ENCODE measurements around the gene OSCAR. TPM values are rescaled to one million over a fixed set of nuclear protein-coding genes. Genes with fewer than 3 reads are reported as not detected.

The OSCAR gene
- total RNA-seq, 2 experiments from 2014 or later: 0.68 to 0.76 TPM

DNA sequence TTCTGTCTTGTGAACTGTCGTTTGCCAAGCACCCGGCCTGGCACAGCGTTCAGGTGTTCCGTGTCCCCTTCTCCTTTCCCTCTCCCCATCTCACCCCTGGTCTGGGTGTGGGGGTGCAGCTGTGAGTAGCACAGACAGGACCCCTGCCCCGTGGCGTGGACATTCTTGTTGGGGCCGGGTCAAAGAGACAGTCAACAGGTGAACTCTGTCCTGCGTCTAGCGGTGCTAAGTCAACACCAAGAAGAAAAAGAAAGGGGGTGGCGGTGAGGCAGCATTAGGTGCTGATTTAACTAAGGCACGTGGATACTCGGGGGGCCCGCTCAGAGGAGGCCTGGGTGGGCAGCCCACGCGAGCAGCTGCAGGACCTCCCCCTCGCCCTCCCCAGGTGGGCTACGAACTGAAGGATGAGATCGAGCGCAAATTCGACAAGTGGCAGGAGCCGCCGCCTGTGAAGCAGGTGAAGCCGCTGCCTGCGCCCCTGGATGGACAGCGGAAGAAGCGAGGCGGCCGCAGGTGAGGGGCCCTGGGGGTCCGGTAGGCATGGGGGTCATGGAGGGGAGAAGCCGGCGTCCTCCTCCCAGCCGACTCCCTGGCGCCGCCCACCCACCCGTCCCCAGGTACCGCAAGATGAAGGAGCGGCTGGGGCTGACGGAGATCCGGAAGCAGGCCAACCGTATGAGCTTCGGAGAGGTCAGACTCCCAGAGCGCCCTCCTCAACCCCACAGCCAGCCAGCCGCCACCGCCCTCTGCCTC, 27.3 kb upstream of the OSCAR start:
- no peaks in the 10 kb centered on the region for H3K9me3 Mint-ChIP-seq
- no peak for ATAC-seq
- peaks cover 29% of the 10 kb centered on the region for H3K36me3 Mint-ChIP-seq (ENCODE audit: low read depth)
- no peaks in the 10 kb centered on the region for H3K4me1 Mint-ChIP-seq (ENCODE audit: low read depth)
- no peak for DNase-seq
- ChIA-PET CTCF (no interaction called here), POLR2A (interaction anchor here (0.6 to 1.7 kb wide), 2 partner anchors 12 to 1275 kb away, joined by 3 to 9 read pairs; partner anchors contain the start of genes PRPF31 and TFPT)
- intact Hi-C loops (cut with micrococcal nuclease): no loop called here
- no peaks in the 10 kb centered on the region for H3K27me3 Mint-ChIP-seq
- TF ChIP-seq, protein P1, sequence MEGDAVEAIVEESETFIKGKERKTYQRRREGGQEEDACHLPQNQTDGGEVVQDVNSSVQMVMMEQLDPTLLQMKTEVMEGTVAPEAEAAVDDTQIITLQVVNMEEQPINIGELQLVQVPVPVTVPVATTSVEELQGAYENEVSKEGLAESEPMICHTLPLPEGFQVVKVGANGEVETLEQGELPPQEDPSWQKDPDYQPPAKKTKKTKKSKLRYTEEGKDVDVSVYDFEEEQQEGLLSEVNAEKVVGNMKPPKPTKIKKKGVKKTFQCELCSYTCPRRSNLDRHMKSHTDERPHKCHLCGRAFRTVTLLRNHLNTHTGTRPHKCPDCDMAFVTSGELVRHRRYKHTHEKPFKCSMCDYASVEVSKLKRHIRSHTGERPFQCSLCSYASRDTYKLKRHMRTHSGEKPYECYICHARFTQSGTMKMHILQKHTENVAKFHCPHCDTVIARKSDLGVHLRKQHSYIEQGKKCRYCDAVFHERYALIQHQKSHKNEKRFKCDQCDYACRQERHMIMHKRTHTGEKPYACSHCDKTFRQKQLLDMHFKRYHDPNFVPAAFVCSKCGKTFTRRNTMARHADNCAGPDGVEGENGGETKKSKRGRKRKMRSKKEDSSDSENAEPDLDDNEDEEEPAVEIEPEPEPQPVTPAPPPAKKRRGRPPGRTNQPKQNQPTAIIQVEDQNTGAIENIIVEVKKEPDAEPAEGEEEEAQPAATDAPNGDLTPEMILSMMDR (IDR thresholded peaks at IDR 0.05): no peak
- H3K4me3 Mint-ChIP-seq: no peak overlapping the region
- H3K27ac Mint-ChIP-seq: no peak overlapping the region

DNA sequence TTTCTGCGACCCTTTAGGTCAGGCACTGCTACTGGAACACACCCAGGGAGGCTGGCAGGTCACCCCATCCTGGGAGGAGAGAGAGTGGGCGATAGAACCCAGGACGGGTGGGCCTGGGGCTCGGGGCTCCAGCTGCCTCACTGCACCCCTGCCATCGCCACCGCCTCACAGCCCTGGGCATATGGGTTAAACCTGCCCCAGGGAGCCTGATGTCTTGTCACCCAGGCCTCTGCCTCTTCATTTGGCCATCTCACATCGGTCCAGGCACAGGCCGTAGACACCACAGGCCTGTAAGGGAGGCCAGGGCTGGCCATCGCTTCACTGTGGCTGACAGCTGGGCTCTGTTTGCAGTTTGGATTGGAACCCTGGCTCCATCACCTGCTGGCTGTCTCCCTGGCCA, 25.1 kb upstream of the OSCAR start:
- Mint-ChIP-seq H3K9me3 (no peaks in the 10 kb centered on the region), H3K27ac (no peak overlapping the region), H3K4me1 (ENCODE audit: low read depth) (no peaks in the 10 kb centered on the region), H3K27me3 (no peaks in the 10 kb centered on the region), H3K36me3 (ENCODE audit: low read depth) (peaks cover 32% of the 10 kb centered on the region), H3K4me3 (no peak overlapping the region)
- ChIA-PET POLR2A (no interaction called here), CTCF (no interaction called here)
- intact Hi-C loops (cut with micrococcal nuclease): no loop called here
- TF ChIP-seq, protein P1 (IDR thresholded peaks at IDR 0.05): no peak
- ATAC-seq (no peak), DNase-seq (no peak)

DNA sequence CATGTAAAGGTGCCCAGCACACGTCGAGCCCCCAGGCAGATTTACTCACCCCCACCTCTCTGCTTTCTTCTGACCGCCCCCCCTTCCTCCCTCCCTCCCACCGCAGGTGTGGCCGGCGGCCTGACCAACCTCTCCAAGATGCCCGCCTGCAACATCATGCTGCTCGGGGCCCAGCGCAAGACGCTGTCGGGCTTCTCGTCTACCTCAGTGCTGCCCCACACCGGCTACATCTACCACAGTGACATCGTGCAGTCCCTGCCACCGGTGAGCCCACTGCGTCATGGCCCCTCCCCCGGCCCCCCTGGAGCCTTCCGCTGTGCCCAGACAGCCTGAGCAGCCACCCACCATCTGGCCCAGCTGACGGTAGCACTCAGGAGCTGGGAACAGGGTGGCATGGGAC, 23.8 kb upstream of the OSCAR start:
- Mint-ChIP-seq H3K4me1 (ENCODE audit: low read depth) (no peaks in the 10 kb centered on the region), H3K36me3 (ENCODE audit: low read depth) (peaks cover 40% of the 10 kb centered on the region), H3K27me3 (no peaks in the 10 kb centered on the region), H3K9me3 (no peaks in the 10 kb centered on the region), H3K4me3 (no peak overlapping the region), H3K27ac (no peak overlapping the region)
- POLR2A ChIA-PET: interaction anchor here (1.4 kb wide), 1 partner anchor 10 kb away, joined by 8 read pairs; the partner anchor contains the start of genes PRPF31 and TFPT
- TF ChIP-seq, protein P1 (IDR thresholded peaks at IDR 0.05): no peak
- DNase-seq: no peak
- intact Hi-C loops (cut with micrococcal nuclease): no loop called here
- ATAC-seq: no peak
- CTCF ChIA-PET: no interaction called here

DNA sequence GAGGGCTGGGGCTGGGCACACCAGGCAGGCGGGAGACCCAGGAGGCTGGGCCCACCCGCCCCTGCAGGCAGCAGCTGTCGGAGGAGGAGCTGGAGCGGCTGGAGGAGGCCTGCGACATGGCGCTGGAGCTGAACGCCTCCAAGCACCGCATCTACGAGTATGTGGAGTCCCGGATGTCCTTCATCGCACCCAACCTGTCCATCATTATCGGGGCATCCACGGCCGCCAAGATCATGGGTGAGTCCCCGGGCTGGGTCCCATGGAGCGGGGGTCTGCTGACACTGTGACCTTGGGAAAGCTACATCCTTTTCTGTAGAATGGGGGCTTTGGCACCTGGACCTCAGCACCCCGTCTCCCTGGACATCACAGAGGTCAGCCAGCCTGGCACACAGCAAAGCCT, 23.1 kb upstream of the OSCAR start:
- no peak for DNase-seq
- intact Hi-C loops (cut with micrococcal nuclease): no loop called here
- H3K36me3 Mint-ChIP-seq (ENCODE audit: low read depth): peaks cover 40% of the 10 kb centered on the region
- no peak overlapping the region for H3K27ac Mint-ChIP-seq
- no peak overlapping the region for H3K4me3 Mint-ChIP-seq
- POLR2A ChIA-PET: interaction anchor here (1.4 kb wide), 1 partner anchor 9 kb away, joined by 8 read pairs; the partner anchor contains the start of genes PRPF31 and TFPT
- H3K9me3 Mint-ChIP-seq: no peaks in the 10 kb centered on the region
- H3K27me3 Mint-ChIP-seq: no peaks in the 10 kb centered on the region
- TF ChIP-seq, protein P1 (IDR thresholded peaks at IDR 0.05): no peak
- no peaks in the 10 kb centered on the region for H3K4me1 Mint-ChIP-seq (ENCODE audit: low read depth)
- CTCF ChIA-PET: no interaction called here
- ATAC-seq: no peak

DNA sequence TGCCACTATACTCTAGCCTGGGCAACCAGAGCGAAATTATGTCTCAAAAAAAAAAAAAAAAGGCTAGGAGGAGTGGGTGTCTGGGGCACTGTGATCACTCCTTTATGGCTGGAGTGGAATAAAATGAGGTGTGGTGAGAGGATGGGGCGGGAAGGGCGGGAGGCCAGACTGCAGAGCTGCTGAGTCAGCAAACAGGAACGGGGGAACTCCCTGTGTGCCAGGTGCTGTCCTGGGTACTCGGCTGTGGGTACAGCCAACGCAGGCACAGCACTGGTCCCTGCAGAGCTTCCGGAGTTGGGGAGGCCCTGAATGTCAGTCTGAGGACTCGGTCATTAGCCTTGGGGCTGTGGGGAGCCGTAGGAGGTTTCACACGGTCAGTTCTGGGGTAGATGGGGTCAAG, 20.7 kb upstream of the OSCAR start:
- no peak for DNase-seq

More for the DNA sequence above, 20.7 kb upstream of the OSCAR start:
- Mint-ChIP-seq H3K4me1 (ENCODE audit: low read depth) (peaks cover 11% of the 10 kb centered on the region), H3K36me3 (ENCODE audit: low read depth) (peaks cover 32% of the 10 kb centered on the region), H3K27me3 (no peaks in the 10 kb centered on the region), H3K9me3 (no peaks in the 10 kb centered on the region), H3K4me3 (no peak overlapping the region), H3K27ac (no peak overlapping the region)
- no peak for ATAC-seq
- intact Hi-C loops (cut with micrococcal nuclease): no loop called here
- POLR2A ChIA-PET: interaction anchor here (0.5 to 2.5 kb wide), 2 partner anchors 37 to 106 kb away, joined by 3 to 8 read pairs; partner anchors contain the start of gene LENG1
- TF ChIP-seq, protein P1 (IDR thresholded peaks at IDR 0.05): no peak
- CTCF ChIA-PET: no interaction called here

Measured in activated CD8-positive, alpha-beta T cell treated with anti-CD3 and anti-CD28 coated beads for 36 hours (primary cell).